M059J (cell line): ENCODE results near the gene SLC34A1. TPM values are rescaled to one million over a fixed set of nuclear protein-coding genes. Genes with fewer than 3 reads are reported as not detected.
"Not testable (repeated sequence)": the region's sequence is repeated elsewhere in the genome, so short reads cannot be mapped to it uniquely, and the experiment has no call there.

Experiments used
- DNase-seq: peaks from one replicate; pipeline ENCODE4 v3.0.0-alpha.2; 2012; ENCODE audit warnings: low read depth
- total RNA-seq: library from RNA; depleted of rRNA; stranded (reverse); fragments of >200 nt; shearing (Covaris generic); gene quantifications from 2 replicates; pipeline ENCODE4 v1.2.3, GENCODE V29; 2014; rRNA removed

The SLC34A1 gene, protein sequence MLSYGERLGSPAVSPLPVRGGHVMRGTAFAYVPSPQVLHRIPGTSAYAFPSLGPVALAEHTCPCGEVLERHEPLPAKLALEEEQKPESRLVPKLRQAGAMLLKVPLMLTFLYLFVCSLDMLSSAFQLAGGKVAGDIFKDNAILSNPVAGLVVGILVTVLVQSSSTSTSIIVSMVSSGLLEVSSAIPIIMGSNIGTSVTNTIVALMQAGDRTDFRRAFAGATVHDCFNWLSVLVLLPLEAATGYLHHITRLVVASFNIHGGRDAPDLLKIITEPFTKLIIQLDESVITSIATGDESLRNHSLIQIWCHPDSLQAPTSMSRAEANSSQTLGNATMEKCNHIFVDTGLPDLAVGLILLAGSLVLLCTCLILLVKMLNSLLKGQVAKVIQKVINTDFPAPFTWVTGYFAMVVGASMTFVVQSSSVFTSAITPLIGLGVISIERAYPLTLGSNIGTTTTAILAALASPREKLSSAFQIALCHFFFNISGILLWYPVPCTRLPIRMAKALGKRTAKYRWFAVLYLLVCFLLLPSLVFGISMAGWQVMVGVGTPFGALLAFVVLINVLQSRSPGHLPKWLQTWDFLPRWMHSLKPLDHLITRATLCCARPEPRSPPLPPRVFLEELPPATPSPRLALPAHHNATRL
- 0.02 TPM in 1 of 2 replicates, not detected in the other for total RNA-seq

DNA sequence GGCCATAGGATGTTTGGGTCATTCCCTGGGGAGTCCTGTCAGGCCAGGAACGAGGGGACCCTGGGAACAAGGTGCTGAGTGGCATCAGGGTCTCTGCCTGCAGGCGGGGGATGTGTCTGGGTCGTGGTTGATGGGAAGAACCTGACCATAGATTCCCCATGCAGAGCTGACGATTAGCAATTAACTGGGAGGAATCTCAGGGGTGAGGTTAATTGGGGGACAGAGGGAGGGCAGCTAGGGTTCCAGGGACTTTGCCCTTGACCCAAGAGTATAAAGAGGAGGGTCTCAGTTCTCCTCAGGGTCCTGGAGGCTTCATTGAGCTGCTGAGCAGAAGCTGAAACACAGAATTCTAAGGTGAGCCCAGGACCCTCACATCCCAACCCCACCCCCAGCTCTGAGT is at the start of gene SLC34A1:
SLC34A1 (plus strand) TSS at position 301 of the 400 bp plus-strand sequence. CDS start 1,308 bp downstream, outside the sequence.
- DNase-seq = no peak

DNA sequence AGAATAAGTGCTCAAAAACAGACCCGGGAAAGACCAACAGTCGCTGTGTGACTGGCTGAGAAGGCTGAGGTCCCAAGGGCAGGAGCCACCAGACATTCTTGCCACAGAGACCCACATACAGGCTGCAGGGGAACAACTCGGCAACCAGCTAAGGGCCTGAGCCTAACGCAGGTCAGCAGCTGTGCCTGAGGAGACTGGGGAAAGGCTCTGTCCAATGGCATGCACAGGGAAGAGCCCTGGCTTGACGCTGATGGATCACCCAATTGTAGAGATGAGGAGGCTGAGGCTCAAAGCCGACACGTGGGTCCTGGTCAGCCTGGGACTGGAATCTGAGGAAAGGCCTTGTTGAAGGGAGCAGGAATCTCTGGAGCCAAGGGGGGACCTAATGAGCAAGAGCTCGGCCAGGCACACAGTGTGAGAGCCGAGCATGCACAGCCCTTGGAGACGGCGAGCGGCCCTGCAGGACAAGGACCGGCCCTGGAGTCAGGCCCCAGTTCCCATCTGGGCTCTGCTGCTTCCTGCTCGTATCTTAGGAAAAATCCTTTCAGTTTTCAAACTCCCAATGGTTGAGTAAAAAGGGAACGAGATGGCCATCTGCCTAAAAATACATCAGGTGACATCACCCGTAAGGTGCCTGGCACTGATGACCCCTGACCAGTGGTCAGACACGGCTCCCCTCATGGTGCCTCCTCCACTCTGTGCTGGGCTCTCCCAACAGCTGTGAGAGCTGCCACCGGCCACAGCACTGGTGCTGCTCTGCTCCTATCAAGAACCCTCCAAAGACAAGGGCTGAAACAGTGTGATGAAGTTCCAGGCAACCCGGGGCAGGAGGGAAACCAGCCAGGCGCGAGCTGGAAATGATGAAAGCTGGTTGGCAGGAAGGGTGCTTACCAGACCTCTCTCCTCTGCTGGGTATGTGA is 49.2 kb upstream of the SLC34A1 start:
- DNase-seq = no peak

DNA sequence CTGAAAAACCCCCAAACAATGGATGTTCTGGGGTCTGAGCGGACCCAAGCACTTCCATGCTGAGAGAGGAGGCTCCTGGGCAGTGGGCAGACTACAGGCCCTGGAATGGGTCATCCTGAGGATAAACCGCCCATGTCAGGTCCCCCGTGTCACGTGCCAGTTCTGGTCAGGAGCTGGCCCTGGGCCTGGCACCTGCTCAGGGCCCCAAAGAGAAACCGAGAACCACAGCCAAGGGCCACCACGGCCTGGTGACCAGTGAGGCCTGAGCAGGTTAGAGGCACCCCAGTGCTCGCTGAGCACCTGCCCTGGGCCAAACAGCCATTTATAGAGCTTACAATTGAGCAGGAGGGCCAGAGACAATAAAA is 48.6 kb upstream of the SLC34A1 start:
- DNase-seq = no peak

DNA sequence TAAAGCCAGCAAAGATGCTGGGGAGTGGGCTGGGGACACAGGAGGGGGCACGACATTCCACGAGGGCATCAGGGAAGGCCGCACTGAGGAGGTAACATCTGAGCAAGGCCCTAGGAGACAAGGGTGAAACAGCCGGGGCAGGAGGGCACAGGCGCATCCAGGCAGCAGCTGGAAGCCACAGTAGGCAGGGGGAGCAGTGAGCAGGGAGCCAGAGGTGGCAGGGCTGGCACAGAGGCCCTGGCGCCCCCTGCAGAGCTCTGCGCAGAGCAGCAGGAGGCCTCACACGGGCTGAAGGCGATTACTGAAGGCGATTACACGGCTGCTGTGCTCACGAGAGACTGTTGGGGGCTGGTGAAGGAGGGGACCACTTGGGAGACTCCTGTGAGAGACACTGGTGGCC is 48.1 kb upstream of the SLC34A1 start:
- peak; percentile 22 for DNase-seq

DNA sequence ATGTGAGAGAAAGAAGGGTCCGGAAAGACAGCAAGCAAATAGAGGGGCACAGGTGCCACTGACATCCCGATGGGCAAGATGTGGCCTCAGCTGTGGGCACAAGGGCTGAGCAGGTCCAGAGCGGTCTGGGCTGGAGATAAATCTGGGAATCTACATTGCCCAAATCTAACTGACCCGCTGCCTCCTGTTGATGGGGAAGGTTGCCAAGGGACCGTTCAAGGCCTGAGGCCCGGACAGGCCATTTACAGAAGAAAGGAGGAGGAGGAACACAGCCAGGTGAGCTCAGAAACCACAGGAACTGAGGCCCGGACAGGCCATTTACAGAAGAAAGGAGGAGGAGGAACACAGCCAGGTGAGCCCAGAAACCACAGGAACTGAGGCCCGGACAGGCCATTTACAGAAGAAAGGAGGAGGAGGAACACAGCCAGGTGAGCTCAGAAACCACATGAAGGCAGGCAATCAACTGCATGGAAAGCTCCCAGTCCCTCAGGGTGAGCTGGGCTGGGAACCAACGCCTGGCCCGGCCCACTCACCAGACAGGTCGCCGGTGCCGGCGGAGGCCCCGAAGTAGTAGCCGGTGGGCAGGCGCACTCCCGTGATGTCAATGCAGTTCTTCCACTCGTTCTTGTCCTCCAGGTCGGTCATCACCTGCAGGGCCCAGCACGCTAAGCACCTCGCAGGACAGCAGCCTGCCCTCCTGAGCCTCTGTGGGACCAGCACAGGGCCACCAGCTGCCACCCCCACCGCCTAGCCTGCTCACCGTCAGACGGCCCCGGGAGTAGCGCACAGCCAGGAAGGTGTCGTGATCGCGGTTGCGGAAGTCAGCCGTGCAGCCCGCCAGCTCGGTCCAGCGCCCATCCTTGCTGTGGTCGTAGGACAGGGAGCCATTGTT is 47.4 kb upstream of the SLC34A1 start:
- DNase-seq = no peak

DNA sequence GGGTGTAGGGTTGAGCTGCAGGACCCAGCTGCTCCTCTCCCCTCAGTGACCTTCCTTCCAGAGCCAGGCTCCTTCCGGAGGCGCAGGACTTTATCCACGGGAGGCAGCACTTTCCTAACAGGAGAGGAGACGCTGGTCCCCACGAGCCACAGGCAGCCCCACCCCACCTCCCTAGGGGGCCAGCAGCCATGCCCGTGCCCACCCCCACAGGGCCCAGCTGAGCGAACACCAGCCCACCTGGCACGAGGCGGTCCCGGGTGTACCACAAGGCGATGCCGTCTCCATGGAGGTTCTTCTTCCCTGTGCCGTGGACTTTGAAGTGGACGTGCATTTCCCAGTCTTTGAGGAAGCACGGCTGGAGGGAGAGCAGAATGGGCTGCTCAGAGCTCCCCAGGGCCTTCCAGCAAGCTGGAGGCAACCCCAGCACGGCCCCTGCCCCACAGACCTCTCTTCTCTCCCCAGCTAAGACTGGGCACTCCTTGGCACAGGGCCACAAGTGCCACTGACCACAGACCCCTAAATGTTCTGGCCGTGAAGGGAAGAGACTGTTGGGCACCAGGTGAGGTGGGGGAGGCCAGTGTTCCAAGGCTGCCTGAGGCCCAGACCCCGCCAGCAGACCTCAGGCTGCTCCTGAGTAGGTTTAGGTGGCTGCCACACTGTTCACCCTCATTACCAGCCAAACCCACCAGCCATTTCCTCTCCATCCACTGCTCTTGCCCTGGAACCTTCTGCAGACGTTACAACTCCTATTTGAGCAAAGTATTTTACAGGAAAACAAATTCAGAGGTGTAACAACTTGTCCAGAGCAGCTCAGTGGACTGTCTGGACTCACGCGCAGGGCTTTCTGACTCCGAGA is 45.8 kb upstream of the SLC34A1 start:
- DNase-seq = no peak

DNA sequence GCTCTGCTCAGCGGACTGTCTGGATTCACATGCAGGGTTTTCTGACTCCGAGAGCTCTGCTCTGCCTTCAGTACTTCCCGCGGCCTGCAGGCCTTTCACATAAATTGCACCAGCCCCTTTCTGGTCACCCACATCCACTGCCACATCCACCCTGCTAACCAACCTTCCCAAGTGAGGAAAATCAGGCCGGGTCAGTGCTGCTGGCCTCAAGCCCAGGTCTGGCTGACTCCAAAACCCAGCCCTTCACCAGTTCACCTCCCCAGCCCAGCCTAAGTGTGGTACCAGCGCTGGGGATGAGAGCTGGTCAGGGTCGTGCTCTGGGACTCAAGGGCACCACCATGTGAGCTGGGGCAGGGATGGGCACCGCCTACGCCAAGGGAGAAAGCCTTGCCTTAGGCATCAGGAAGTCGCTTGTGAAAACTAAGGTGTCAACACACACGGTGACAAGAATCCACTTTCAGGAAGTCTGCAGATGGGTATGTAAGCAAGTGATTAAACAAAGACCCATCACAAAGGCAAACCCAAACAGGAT is 45.1 kb upstream of the SLC34A1 start:
- DNase-seq = no peak

DNA sequence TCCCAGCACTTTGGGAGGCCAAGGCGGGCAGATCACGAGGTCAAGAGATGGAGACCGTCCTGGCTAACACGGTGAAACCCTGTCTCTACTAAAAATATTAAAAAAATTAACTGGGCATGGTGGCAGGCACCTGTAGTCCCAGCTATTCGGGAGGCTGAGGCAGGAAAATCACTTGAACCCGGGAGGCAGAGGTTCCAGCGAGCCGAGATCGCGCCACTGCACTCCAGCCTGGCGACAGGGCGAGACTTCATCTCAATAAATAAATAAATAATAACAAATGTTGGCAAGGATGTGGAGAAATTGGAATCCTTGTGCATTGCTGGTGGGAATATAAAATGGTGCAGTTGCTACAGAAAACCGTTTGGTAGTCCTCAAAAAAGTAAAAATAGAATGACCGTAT is 41.2 kb upstream of the SLC34A1 start:
- DNase-seq = not testable (repeated sequence)

DNA sequence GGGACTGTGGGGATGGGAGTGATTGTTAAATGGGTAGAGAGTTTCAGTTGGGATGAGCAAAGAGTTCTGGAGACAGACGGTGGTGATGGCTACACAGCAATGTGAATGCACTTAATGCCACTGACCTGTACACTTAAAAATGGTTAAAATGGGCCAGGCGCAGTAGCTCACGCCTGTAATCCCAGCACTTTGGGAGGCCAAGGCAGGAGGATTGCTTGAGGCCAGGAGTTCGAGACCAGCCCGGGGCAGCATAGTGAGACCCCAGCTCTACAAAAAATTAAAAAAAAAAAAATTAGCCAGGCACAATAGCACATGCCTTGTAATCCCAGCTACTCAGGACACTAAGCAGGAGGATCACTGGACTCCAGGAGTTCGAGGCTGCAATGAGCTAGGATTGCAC is 40.5 kb upstream of the SLC34A1 start:
- no peak for DNase-seq

DNA sequence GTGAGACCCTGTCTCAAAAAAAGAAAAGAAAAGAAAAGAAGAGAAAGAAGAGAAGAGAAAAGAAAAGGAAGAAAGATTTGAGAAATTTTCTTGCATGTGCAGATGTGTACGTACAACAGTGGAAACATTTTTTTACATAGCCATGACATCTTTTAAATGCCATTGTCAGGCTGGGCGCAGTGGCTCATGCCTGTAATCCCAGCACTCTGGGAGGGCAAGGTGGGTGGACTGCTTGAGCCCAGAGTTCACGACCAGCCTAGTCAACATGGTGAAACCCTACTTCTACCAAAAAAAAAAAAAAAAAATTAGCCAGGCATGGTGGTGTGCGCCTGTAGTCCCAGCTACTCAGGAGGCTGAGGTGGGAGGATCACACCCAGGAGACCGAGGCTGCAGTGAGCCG is 39.3 kb upstream of the SLC34A1 start:
- DNase-seq = no peak

DNA sequence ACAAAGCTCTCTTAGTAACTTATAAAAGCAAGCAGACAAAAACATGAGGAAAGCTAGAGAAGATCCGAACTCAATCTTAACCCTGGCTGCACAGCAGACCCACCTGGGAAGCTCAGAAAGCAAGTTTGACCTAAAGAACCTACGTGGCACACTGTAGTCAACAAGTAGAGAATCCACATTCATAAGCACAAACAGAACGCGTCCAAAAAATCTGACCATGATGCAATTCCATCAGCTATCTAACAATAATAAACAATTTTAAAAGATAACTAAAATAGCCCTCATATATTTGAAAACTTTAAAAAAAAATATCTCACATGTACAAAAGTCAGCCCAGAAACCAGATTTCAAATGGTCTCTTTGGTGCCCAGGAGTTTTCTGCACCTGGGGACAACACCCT is 37.4 kb upstream of the SLC34A1 start:
- DNase-seq = no peak

DNA sequence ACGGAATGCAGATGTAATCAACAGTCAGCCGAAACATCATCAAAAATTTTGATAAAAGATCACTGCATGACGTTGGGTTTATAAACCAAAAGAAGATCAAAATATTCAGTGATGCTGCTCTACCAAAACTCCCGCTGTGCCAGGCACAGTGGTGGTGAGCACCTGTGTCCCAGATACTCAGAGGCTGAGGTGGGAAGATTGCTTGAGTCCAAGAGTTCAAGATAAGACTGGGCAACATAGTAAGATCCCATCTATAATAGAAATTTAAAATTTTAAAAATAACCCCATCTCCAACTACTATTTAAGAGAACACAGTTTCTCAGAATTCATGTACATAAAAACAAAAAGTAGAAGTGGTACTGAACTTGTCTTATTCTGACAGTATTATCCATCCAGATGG is 36.5 kb upstream of the SLC34A1 start:
- no peak for DNase-seq

DNA sequence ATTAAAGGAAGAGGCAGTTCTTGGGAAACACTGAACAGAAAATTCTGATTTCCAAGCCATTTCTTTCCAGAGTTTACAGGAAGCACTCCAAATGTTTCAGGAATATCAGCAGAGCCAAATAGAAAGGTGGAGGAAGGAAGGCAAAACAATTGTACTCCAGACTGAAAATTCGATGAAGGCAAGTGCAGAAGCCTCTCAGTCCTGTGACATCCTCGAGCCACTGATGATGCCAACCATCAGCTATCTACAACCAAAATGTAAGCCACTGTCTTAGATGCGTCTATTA is 34.9 kb upstream of the SLC34A1 start:
- no peak for DNase-seq

DNA sequence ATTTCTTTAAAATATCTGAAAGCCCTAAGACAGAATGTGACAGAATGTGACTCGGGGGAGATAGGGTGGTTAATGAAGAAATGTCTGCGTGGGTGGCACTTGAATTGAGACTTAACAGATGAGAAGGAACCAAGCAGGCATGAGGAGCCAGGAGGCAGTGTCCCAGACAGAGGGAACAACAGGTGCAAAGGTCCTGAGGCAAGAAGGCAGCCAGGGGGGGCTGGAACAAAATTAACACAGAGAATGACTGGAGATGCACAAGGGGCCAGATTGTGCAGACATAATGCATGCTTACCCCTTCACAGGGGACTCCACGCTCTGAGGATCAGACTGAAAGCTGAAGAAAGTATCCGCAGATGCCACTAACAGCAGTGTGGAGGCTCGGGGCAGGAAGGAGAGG is 34.5 kb upstream of the SLC34A1 start:
- DNase-seq = no peak

DNA sequence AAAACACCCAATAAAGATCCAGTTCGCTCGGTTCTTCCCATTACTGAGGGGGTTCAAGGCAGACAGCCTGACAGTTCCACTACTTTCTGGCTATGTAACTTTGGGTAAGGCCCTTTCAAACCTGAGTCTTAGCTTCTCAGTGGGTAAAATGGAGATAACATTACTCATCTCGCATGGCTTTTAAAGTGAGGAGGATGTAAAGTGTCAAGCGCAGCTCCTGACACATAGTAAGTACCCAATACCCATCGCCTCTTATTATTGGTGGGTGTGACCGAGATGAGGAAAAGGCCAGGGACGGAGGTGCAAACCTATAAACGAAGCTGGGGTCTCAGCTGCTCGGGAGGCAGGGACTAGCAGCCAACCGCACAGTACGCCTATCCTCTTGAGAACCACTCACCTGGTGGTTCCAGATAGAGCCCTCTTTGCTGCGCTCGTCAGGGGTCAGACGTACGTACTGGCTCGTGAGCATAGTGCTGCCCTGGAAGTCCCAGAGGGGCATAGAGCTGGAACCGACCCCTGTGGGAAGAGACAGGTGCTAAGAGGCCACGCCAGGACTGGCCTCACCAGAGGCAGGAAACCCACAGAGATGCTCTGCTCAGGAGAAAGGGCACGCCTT is 33.4 kb upstream of the SLC34A1 start:
- DNase-seq = no peak

DNA sequence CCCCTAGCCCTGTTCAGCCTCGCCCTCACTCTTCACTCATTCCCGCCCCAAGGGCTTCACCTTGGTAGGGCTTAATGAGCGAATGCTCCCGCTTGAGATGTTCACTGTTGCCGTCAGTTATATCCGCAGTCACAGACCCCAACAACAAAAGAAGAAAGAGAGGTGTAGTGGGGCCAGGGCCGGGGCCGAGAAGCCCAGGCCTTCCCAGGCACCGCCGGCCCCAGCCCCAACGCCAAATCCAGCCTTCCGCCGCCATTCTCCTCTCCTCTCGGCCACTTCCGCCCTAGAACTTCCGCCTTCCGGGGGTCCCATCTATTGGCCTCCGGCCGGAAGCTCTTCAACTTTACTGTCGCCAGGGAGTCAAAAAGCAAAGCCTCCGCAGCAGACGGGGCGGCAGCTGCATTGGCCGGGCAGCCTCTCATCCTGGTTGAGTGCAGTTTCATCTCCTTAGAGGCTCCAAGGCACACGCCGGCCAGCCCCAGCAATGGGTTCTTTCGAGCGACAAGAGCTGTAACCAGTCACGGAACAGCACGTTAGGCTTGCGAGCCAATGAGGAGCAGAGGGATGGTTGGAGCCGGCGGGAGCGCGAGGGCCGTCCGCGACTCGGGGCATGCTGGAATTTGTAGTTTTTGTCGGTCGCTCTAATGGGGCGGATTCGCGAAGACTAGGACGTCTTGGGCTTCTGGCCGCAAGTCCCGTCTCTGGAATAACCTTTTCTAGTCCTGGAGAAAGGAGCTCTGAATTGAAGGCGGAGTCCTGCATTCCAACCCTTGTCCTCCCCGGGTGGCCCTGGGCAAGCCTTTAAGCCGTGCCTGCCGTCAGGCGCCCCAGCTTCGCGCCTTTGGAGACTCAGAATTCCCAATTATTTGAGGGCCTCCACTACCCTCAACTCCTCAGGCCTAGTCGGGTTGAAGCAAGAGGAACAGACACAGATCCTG is 32.6 kb upstream of the SLC34A1 start, which contains the start of gene LMAN2:
LMAN2 (minus strand) TSS at position 277 of the 938 bp plus-strand sequence; CDS start at position 256, 21 bp downstream.
- DNase-seq = peak; percentile 95

DNA sequence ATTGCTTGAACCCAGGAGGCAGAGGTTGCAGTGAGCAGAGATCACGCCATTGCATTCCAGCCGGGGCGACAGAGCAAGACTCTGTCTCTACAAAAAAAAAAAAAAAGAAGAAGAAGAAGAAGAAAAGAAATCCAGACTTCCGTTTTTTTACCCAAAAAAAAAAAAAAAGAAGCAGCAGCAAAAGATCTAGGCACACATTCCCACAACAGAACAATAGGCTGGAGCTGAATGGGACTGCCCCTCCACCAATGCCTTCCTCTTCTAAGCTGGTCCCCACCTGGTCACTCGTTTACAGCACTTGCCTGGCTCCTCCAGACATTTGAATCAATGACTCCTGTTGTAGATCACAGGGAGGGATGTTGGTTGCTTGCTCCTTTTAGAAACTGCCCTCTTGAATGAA is 31.1 kb upstream of the SLC34A1 start:
- DNase-seq = no peak

DNA sequence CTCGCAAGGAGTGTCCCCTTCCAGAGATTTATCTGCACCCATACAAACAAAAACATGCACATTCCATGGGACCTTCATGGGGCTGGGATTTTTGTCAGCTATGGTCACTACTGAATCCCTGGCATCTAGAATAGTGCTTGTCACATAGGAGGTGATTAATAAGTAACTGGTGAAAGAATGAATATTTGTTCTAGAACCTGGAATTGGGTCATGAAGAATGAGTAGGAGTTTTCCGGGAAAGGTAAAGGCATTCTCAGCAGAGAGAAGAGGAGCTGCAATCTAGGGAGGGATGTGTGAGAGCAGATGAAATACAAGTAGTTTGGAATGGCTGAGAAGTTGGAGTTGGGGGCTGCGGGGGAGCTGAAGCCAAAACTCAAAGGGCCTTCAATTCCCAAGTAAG is 30.0 kb upstream of the SLC34A1 start:
- no peak for DNase-seq

DNA sequence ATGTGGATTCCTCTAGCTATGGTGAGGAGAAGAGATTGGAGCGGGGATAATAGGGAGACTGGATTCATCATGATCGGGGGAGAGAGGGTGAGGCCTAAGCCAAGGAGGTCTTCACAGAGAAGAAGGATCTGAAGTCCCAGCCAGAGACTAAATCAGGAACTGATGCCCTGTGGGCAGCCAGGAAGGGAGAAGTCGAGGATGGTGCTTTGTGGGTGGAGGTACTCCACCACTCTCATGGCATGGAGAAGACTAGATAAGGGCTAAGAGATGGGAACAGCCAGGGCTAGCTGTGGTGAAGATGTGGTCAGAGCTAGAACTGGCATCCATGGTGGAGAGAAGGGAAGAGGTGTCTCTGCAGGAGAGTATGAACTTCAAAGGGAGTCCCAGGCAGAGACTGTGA is 29.5 kb upstream of the SLC34A1 start:
- DNase-seq = no peak
